Smooth muscle cell (in vitro differentiated cells): ENCODE measurements around the gene TAS2R14. TPM values are rescaled to one million over a fixed set of nuclear protein-coding genes. Genes with fewer than 3 reads are reported as not detected.

ENCODE experiments used
- DNase-seq: peaks from one replicate; lab custom pipeline; 2025; ENCODE audit not compliant: unreplicated experiment; lab: John Stamatoyannopoulos, UW
- H2AFZ ChIP-seq: fragments of 200-600 bp; sonication (generic); 2 replicates; pipeline ENCODE4 v1.6.0; 2016; ENCODE audit warnings: antibody characterized with exemption, low read depth, mild to moderate bottlenecking
- H3F3A ChIP-seq: fragments of 200-600 bp; sonication (generic); 2 replicates; pipeline ENCODE4 v1.6.0; 2017; ENCODE audit warnings: antibody characterized with exemption, low read depth
- H3K27ac ChIP-seq: fragments of 200-600 bp; sonication (generic); 2 replicates; pipeline ENCODE4 v1.5.1; 2016; ENCODE audit warnings: low read depth, mild to moderate bottlenecking
- H3K27me3 ChIP-seq: fragments of 200-600 bp; sonication (generic); 2 replicates; pipeline ENCODE4 v1.6.1; 2016; ENCODE audit warnings: low read depth, mild to moderate bottlenecking
- H3K36me3 ChIP-seq: fragments of 200-600 bp; sonication (generic); 2 replicates; pipeline ENCODE4 v1.5.1; 2016; ENCODE audit warnings: low read depth
- H3K4me1 ChIP-seq: fragments of 200-600 bp; sonication (generic); 2 replicates; pipeline ENCODE4 v1.5.1; 2016; ENCODE audit warnings: low read depth
- H3K4me2 ChIP-seq: fragments of 200-600 bp; sonication (generic); 2 replicates; pipeline ENCODE4 v1.6.0; 2016; ENCODE audit warnings: mild to moderate bottlenecking
- H3K4me3 ChIP-seq: fragments of 200-600 bp; sonication (generic); 2 replicates; pipeline ENCODE4 v1.5.1; 2016; ENCODE audit warnings: mild to moderate bottlenecking
- H3K79me2 ChIP-seq: fragments of 200-600 bp; sonication (generic); 2 replicates; pipeline ENCODE4 v1.6.0; 2016; ENCODE audit warnings: low read depth, mild to moderate bottlenecking
- H3K9ac ChIP-seq: fragments of 200-600 bp; sonication (generic); 2 replicates; pipeline ENCODE4 v1.6.0; 2016; ENCODE audit warnings: low read depth
- H3K9me3 ChIP-seq: fragments of 200-600 bp; sonication (generic); replicated peaks from 2 replicates; pipeline ENCODE4 v1.5.1; 2016; ENCODE audit warnings: low read depth
- H4K20me1 ChIP-seq: fragments of 200-600 bp; sonication (generic); 2 replicates; pipeline ENCODE4 v1.6.0; 2016; ENCODE audit warnings: low read depth
- CTCF ChIP-seq: fragments of 200-600 bp; sonication (generic); IDR thresholded peaks from 2 replicates; pipeline ENCODE4 v1.5.1; 2017; ENCODE audit warnings: borderline replicate concordance, mild to moderate bottlenecking, antibody characterized with exemption; ENCODE audit not compliant: insufficient read depth, poor library complexity, severe bottlenecking
- WGBS: methylation state at CpG from one replicate; pipeline ENCODE4 v1.1.7; 2016; ENCODE audit warnings: low lambda C conversion rate; 5-methylcytosine and 5-hydroxymethylcytosine counted together
- polyA plus RNA-seq: library from polyadenylated mRNA; unstranded; fragments of >200 nt; fragmentation: Nextera tagmentation; extraction: Ambion mirVana; gene quantifications from 2 replicates; pipeline ENCODE4 v1.2.1, GENCODE V29; 2016
- total RNA-seq: library from RNA; depleted of rRNA; stranded (reverse); fragments of >200 nt; gene quantifications from 2 replicates; pipeline ENCODE4 v1.2.3, GENCODE V29; 2014

The TAS2R14 gene
- total and polyA plus RNA-seq, 2 experiments from 2014 or later, result 2.5 to 5.8 TPM

- no peaks in the 10 kb centered on the region for H3K4me1 ChIP-seq
- peaks cover 5% of the 10 kb centered on the region for H3K36me3 ChIP-seq
- H3K4me2 ChIP-seq, result no peak overlapping the region
- no peaks in the 10 kb centered on the region for H4K20me1 ChIP-seq
- no peaks in the 10 kb centered on the region for H3K27me3 ChIP-seq
- no peak for TF ChIP-seq CTCF
- H3K4me3 ChIP-seq, result no peak overlapping the region
- H3K79me2 ChIP-seq, result peaks cover 6% of the 10 kb centered on the region
- peaks cover 3% of the 10 kb centered on the region for H3K9me3 ChIP-seq
- no peak for DNase-seq
- no peak overlapping the region for H2AFZ ChIP-seq
- H3F3A ChIP-seq, result no peaks in the 10 kb centered on the region
- 95% methylated on average over 4 of the region's 4 CpGs for WGBS
- no peak overlapping the region for H3K27ac ChIP-seq
- no peak overlapping the region for H3K9ac ChIP-seq
These were observed 34.4 kb downstream of the TAS2R14 start for GRCh38 chr12:10904686-10905085.

GRCh38 chr12:10901427-10901826, 37.6 kb downstream of the TAS2R14 start:
- no peak overlapping the region for H2AFZ ChIP-seq
- 88% methylated on average over 1 of the region's 1 CpG for WGBS

GRCh38 chr12:10900972-10901371, 38.1 kb downstream of the TAS2R14 start:
- Histone ChIP-seq H3K27ac (no peak overlapping the region), H4K20me1 (no peaks in the 10 kb centered on the region), H3K79me2 (peaks cover 6% of the 10 kb centered on the region), H3K36me3 (peaks cover 5% of the 10 kb centered on the region), H3F3A (no peaks in the 10 kb centered on the region), H3K27me3 (no peaks in the 10 kb centered on the region), H3K4me1 (no peaks in the 10 kb centered on the region), H3K9me3 (peaks cover 3% of the 10 kb centered on the region), H3K4me2 (no peak overlapping the region), H3K4me3 (no peak overlapping the region), H3K9ac (no peak overlapping the region), H2AFZ (no peak overlapping the region)
- no peak for TF ChIP-seq CTCF
- DNase-seq, result no peak
- 96% methylated on average over 1 of the region's 1 CpG for WGBS

More at GRCh38 chr12:10901427-10901826, 37.6 kb downstream of the TAS2R14 start:
- H3K9me3 ChIP-seq, result peaks cover 3% of the 10 kb centered on the region
- H3F3A ChIP-seq, result no peaks in the 10 kb centered on the region
- peaks cover 6% of the 10 kb centered on the region for H3K79me2 ChIP-seq
- no peaks in the 10 kb centered on the region for H3K4me1 ChIP-seq
- H3K4me3 ChIP-seq, result no peak overlapping the region
- TF ChIP-seq CTCF, result no peak
- peaks cover 5% of the 10 kb centered on the region for H3K36me3 ChIP-seq
- H3K27ac ChIP-seq, result no peak overlapping the region
- no peak for DNase-seq
- no peak overlapping the region for H3K4me2 ChIP-seq
- no peaks in the 10 kb centered on the region for H4K20me1 ChIP-seq
- no peak overlapping the region for H3K9ac ChIP-seq
- no peaks in the 10 kb centered on the region for H3K27me3 ChIP-seq

- Histone ChIP-seq H3K4me1 (no peaks in the 10 kb centered on the region), H3K4me2 (no peak overlapping the region), H3K79me2 (peaks cover 6% of the 10 kb centered on the region), H3K27ac (no peak overlapping the region), H3K9ac (no peak overlapping the region), H3K9me3 (peaks cover 3% of the 10 kb centered on the region), H3K27me3 (no peaks in the 10 kb centered on the region), H4K20me1 (no peaks in the 10 kb centered on the region), H3K4me3 (no peak overlapping the region), H3K36me3 (peaks cover 5% of the 10 kb centered on the region), H3F3A (no peaks in the 10 kb centered on the region), H2AFZ (no peak overlapping the region)
- 87% methylated on average over 1 of the region's 1 CpG for WGBS
- DNase-seq, result no peak
- no peak for TF ChIP-seq CTCF
These were observed 38.5 kb downstream of the TAS2R14 start for GRCh38 chr12:10900530-10900929.
